Inferior parietal cortex (tissue), 1 donor: ENCODE measurements around the gene WWOX.
A peak's percentile ranks its signal among the peaks of the same experiment; 100 is the strongest.

ENCODE experiments used
- DNase-seq: peaks from one replicate; pipeline ENCODE4 v3.0.0-alpha.2; 2016; ENCODE audit errors: extremely low spot score

The WWOX gene

GRCh38 chr16:78528265-78528664 is 428.8 kb downstream of the WWOX start:
- no peak for DNase-seq

GRCh38 chr16:78529881-78530280 is 430.4 kb downstream of the WWOX start:
- DNase-seq, result no peak

GRCh38 chr16:78530283-78530682 is 430.8 kb downstream of the WWOX start:
- DNase-seq, result no peak

- no peak for DNase-seq
Observed at GRCh38 chr16:78535098-78535497, 435.6 kb downstream of the WWOX start.

GRCh38 chr16:78537511-78537910 is 438.1 kb downstream of the WWOX start:
- DNase-seq, result no peak

- DNase-seq, result no peak
Observed at GRCh38 chr16:78538292-78538691, 438.8 kb downstream of the WWOX start.

GRCh38 chr16:78538919-78539318 is 439.5 kb downstream of the WWOX start:
- DNase-seq, result no peak

- no peak for DNase-seq
Observed at GRCh38 chr16:78542419-78542818, 443.0 kb downstream of the WWOX start.

GRCh38 chr16:78543023-78543422 is 443.6 kb downstream of the WWOX start:
- no peak for DNase-seq

GRCh38 chr16:78549366-78549765 is 449.9 kb downstream of the WWOX start:
- DNase-seq, result no peak

GRCh38 chr16:78551487-78552085 is 452.1 kb downstream of the WWOX start:
- DNase-seq, result no peak

- no peak for DNase-seq
Observed at GRCh38 chr16:78552106-78552675, 452.7 kb downstream of the WWOX start.

GRCh38 chr16:78552716-78553115 is 453.3 kb downstream of the WWOX start:
- no peak for DNase-seq

GRCh38 chr16:78553268-78554039 is 454.0 kb downstream of the WWOX start:
- no peak for DNase-seq

GRCh38 chr16:78556421-78556820 is 457.0 kb downstream of the WWOX start:
- no peak for DNase-seq

- DNase-seq, result no peak
Observed at GRCh38 chr16:78560997-78561396, 461.5 kb downstream of the WWOX start.

- no peak for DNase-seq
Observed at GRCh38 chr16:78562111-78562510, 462.7 kb downstream of the WWOX start.

GRCh38 chr16:78562650-78563049 is 463.2 kb downstream of the WWOX start:
- peak; percentile 36 for DNase-seq

- no peak for DNase-seq
Observed at GRCh38 chr16:78563905-78564304, 464.5 kb downstream of the WWOX start.

- no peak for DNase-seq
Observed at GRCh38 chr16:78566397-78567073, 467.1 kb downstream of the WWOX start.

- DNase-seq, result no peak
Observed at GRCh38 chr16:78570399-78571141, 471.1 kb downstream of the WWOX start.

GRCh38 chr16:78571434-78571833 is 472.0 kb downstream of the WWOX start:
- DNase-seq, result no peak
